OCI-LY7 (cell line): Measurements from ENCODE around the gene RAB11FIP4. TPM values are rescaled to one million over a fixed set of nuclear protein-coding genes. Genes with fewer than 3 reads are reported as not detected.
"Not testable (repeated sequence)": the region's sequence is repeated elsewhere in the genome, so short reads cannot be mapped to it uniquely, and the experiment has no call there.

ENCODE experiments used
- BruUV-seq: library from RNA; stranded (reverse); fragments of 400-500 nt; replicated peaks from 2 replicates; lab custom pipeline; 2021; lab: Mats Ljungman, UMichigan
- CTCF ChIA-PET: fragments of 300-600 bp; sonication (Branson Sonifier 250); formaldehyde crosslinking; loops from one replicate; lab custom pipeline; 2022; ENCODE audit warnings: antibody characterized with exemption; ENCODE audit not compliant: unreplicated experiment; lab: Charles Lee
- POLR2A ChIA-PET: fragments of 300-600 bp; sonication (Branson Sonifier 250); formaldehyde crosslinking; loops from one replicate; lab custom pipeline; 2022; ENCODE audit warnings: antibody characterized with exemption; lab: Charles Lee
- DNase-seq: peaks from one replicate; pipeline ENCODE4 v3.0.0-alpha.2; 2015; ENCODE audit warnings: low spot score
- H2AFZ ChIP-seq: fragments of 200-600 bp; sonication (generic), shearing (Covaris generic); 2 replicates; pipeline ENCODE4 v1.6.1; 2014; ENCODE audit warnings: mild to moderate bottlenecking, antibody characterized with exemption, low read length, moderate library complexity
- H3K27ac ChIP-seq: fragments of 200-600 bp; sonication (generic); 2 replicates; pipeline ENCODE4 v1.5.1; 2014; ENCODE audit warnings: mixed run types, low read depth, mild to moderate bottlenecking, moderate library complexity, low read length, inconsistent platforms; ENCODE audit not compliant: poor library complexity, severe bottlenecking
- H3K36me3 ChIP-seq: fragments of 200-600 bp; sonication (generic); 2 replicates; pipeline ENCODE4 v1.6.1; 2014; ENCODE audit warnings: mild to moderate bottlenecking, antibody characterized with exemption, low read length, moderate library complexity, mixed read lengths; ENCODE audit not compliant: insufficient read depth
- H3K4me1 ChIP-seq: fragments of 200-600 bp; sonication (generic); 2 replicates; pipeline ENCODE4 v1.5.1; 2014; ENCODE audit warnings: mild to moderate bottlenecking, low read length; ENCODE audit not compliant: insufficient read depth, poor library complexity, severe bottlenecking
- H3K4me2 ChIP-seq: fragments of 200-600 bp; sonication (generic); 2 replicates; pipeline ENCODE4 v1.6.1; 2014; ENCODE audit warnings: mild to moderate bottlenecking, low read length
- H3K4me3 ChIP-seq: fragments of 200-600 bp; sonication (generic); 2 replicates; pipeline ENCODE4 v1.5.1; 2014; ENCODE audit warnings: mild to moderate bottlenecking, low read depth, low read length; ENCODE audit not compliant: poor library complexity, severe bottlenecking
- H3K79me2 ChIP-seq: fragments of 200-600 bp; sonication (generic); 2 replicates; pipeline ENCODE4 v1.6.1; 2016; ENCODE audit warnings: low read depth, mild to moderate bottlenecking, low read length, moderate library complexity, mixed read lengths; ENCODE audit not compliant: insufficient read depth
- H3K9me2 ChIP-seq: fragments of 200-600 bp; sonication (generic); 2 replicates; pipeline ENCODE4 v1.6.1; 2016; ENCODE audit warnings: mild to moderate bottlenecking, low read length, mixed read lengths; ENCODE audit not compliant: insufficient read depth
- H3K9me3 ChIP-seq: fragments of 200-600 bp; sonication (generic); 2 replicates; pipeline ENCODE4 v1.6.1; 2014; ENCODE audit warnings: mild to moderate bottlenecking, mixed run types, low read length, mixed read lengths
- H4K20me1 ChIP-seq: fragments of 200-600 bp; sonication (generic); 2 replicates; pipeline ENCODE4 v1.6.1; 2014; ENCODE audit warnings: mild to moderate bottlenecking, antibody characterized with exemption, low read length, moderate library complexity, mixed read lengths; ENCODE audit not compliant: insufficient read depth
- CTCF ChIP-seq: fragments of 200-600 bp; sonication (generic); conservative IDR thresholded peaks from 2 replicates; pipeline ENCODE4 v1.5.1; 2014; ENCODE audit warnings: mild to moderate bottlenecking, antibody characterized with exemption, low read length, moderate library complexity, mixed read lengths
- EZH2phosphoT487 ChIP-seq: fragments of 200-600 bp; sonication (generic); IDR thresholded peaks from 2 replicates; pipeline ENCODE4 v1.6.1; 2018; ENCODE audit warnings: low read depth, borderline replicate concordance, mild to moderate bottlenecking, mixed run types, antibody characterized with exemption, low read length, moderate library complexity, mixed read lengths
- intact Hi-C: fragments of 100-400 bp; cut with micrococcal nuclease; formaldehyde crosslinking; loops from one replicate; pipeline ENCODE4 v1.10.0; 2022; ENCODE audit not compliant: unreplicated experiment
- total RNA-seq, 2 experiments: library from RNA; depleted of rRNA in 1 of 2; stranded (reverse); fragments of >200 nt in 1 of 2; shearing (Covaris generic) in 1 of 2; gene quantifications; 2 replicates each; pipeline ENCODE4 v1.2.3, GENCODE V29; 2014 to 2022

RAB11FIP4 gene
- total RNA-seq, 2 experiments from 2014 or later = 5.8 to 15.0 TPM

GRCh38 chr17:31379597-31380205 lies 11.8 kb upstream of the RAB11FIP4 start:
- Histone ChIP-seq H3K79me2 (no peaks in the 10 kb centered on the region), H3K4me3 (no peak overlapping the region), H3K4me1 (no peaks in the 10 kb centered on the region), H4K20me1 (no peaks in the 10 kb centered on the region), H3K4me2 (no peak overlapping the region), H3K36me3 (no peaks in the 10 kb centered on the region), H3K9me2 (no peaks in the 10 kb centered on the region), H3K27ac (no peak overlapping the region), H3K9me3 (no peaks in the 10 kb centered on the region), H2AFZ (no peak overlapping the region)
- TF ChIP-seq EZH2phosphoT487 (no peak), CTCF (no peak)
- intact Hi-C loops = no loop called here
- no peak for DNase-seq
- POLR2A ChIA-PET = no interaction called here
- BruUV-seq = no TSS peak
- CTCF ChIA-PET = no interaction called here

- Histone ChIP-seq H3K9me3 (no peaks in the 10 kb centered on the region), H2AFZ (no peak overlapping the region), H3K4me3 (no peak overlapping the region), H3K36me3 (no peaks in the 10 kb centered on the region), H3K4me2 (no peak overlapping the region), H3K79me2 (no peaks in the 10 kb centered on the region), H3K4me1 (no peaks in the 10 kb centered on the region), H3K27ac (no peak overlapping the region), H3K9me2 (no peaks in the 10 kb centered on the region), H4K20me1 (no peaks in the 10 kb centered on the region)
- no TSS peak for BruUV-seq
- no peak for DNase-seq
- no peak for TF ChIP-seq EZH2phosphoT487
- TF ChIP-seq CTCF = no peak
- intact Hi-C loops = no loop called here
- CTCF ChIA-PET = no interaction called here
- POLR2A ChIA-PET = no interaction called here
These were observed 10.3 kb upstream of the RAB11FIP4 start for GRCh38 chr17:31381165-31381668.

GRCh38 chr17:31382668-31383275 lies 8.7 kb upstream of the RAB11FIP4 start:
- H3K4me1 ChIP-seq, DNase-seq: not testable (repeated sequence)
- POLR2A ChIA-PET = interaction anchor here (0.5 kb wide), 1 partner anchor 10 kb away, joined by 3 read pairs; no protein-coding TSS in a partner anchor

More at GRCh38 chr17:31382668-31383275, 8.7 kb upstream of the RAB11FIP4 start:
- H3K9me3 ChIP-seq, intact Hi-C loops, H3K4me3 ChIP-seq, H3K36me3 ChIP-seq, CTCF ChIA-PET, H4K20me1 ChIP-seq, H3K79me2 ChIP-seq, H3K4me2 ChIP-seq, H3K9me2 ChIP-seq, BruUV-seq, H3K27ac ChIP-seq, H2AFZ ChIP-seq: not testable (repeated sequence)
